Measurements from ENCODE around the gene SKP1.

DNA sequence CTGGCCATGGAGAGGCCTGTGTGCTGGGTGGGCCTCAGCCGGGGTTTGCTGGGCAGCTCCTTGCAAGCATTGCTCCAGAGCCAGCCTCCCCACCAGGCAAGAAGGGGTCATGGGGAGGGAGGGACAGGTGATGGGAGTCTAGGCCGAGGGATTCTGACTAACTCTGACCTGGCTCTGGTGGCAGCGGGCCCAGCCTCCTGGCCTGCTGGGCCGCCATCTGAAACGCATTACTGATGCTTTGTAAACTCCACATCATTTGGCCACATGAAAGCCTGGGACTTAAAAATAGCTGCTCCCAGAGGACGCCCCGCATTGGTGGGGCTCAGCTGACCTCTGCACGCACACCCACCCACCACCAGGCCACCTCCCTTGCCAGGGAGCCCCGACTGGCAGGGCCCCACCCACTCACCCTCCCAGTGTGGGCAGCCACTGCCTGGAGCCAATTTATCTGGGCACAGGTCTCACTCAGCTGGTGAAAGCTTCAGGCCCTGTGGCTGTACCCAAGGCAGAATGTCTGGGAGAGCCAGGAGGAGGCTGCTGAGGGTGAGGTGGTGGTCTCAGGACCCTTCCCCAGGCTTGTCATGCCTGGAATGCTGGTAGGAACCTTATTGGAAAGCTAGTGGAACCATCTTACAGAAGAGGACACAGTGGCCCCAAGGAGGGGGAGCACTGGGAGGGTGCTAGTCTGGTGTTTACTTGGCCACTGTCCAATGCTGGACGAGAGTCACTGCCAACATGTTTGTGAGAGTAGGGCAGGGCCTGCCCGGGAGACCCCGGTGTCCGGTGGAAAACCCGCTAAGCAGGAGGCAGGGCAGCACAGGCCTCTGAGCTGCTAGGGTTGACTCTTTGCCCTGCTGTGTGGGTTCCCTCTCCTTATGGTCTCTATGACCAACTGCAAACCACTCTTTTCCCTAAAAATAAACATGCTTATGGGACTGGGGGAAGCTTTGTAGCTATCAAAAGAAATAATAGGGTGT lies 51.4 kb downstream of the SKP1 start:
- TF ChIP-seq, protein P1, sequence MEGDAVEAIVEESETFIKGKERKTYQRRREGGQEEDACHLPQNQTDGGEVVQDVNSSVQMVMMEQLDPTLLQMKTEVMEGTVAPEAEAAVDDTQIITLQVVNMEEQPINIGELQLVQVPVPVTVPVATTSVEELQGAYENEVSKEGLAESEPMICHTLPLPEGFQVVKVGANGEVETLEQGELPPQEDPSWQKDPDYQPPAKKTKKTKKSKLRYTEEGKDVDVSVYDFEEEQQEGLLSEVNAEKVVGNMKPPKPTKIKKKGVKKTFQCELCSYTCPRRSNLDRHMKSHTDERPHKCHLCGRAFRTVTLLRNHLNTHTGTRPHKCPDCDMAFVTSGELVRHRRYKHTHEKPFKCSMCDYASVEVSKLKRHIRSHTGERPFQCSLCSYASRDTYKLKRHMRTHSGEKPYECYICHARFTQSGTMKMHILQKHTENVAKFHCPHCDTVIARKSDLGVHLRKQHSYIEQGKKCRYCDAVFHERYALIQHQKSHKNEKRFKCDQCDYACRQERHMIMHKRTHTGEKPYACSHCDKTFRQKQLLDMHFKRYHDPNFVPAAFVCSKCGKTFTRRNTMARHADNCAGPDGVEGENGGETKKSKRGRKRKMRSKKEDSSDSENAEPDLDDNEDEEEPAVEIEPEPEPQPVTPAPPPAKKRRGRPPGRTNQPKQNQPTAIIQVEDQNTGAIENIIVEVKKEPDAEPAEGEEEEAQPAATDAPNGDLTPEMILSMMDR (IDR thresholded peaks at IDR 0.05) = no peak
- no peak for TF ChIP-seq POLR2A (IDR thresholded peaks at IDR 0.05)
